ENCODE data around the gene FOCAD. TPM values are rescaled to one million over a fixed set of nuclear protein-coding genes. Genes with fewer than 3 reads are reported as not detected.

FOCAD gene
- total and polyA plus RNA-seq, 10 of the 15 experiments (the other 5 are each of a cell fraction or from before 2014, with no cell fraction given), result 13.7 to 93.0 (median 41.8) TPM

GRCh38 chr9:20940447-20941173 is 256.6 kb downstream of the FOCAD start:
- FAIRE-seq (no peak), DNase-seq (ENCODE audit: low read depth, low spot score) (no peak), ATAC-seq (peak; percentile 53)
- BruUV-seq (replicated peaks), result no TSS peak
- no peak overlapping the region for H3K27ac ChIP-seq (ENCODE audit: control insufficient read depth, insufficient read depth)
- ChIA-PET POLR2A (interaction anchor here (0.7 to 1.0 kb wide), 2 partner anchors 318 to 323 kb away, joined by 4 to 8 read pairs; no protein-coding TSS in a partner anchor), SMC1A (ENCODE audit: uncharacterized antibody, unreplicated experiment) (interaction anchor here (0.7 to 5.7 kb wide), 48 partner anchors 9 to 1014 kb away, joined by 3 to 80 read pairs (median 4); partner anchors contain the start of genes FOCAD and MLLT3), CTCF (interaction anchor here (0.6 to 4.9 kb wide), 77 partner anchors 9 to 1136 kb away, joined by 3 to 70 read pairs (median 4); partner anchors contain the start of gene MLLT3), RAD21 (ENCODE audit: unreplicated experiment) (interaction anchor here (0.7 to 5.4 kb wide), 35 partner anchors 9 to 1016 kb away, joined by 3 to 104 read pairs (median 4); partner anchors contain the start of gene MLLT3)
- no peaks in the 10 kb centered on the region for H3K27me3 ChIP-seq (replicated peaks in 1 of 2; ENCODE audit: control insufficient read depth in 2 of 2, insufficient read depth in 2 of 2, low read length in 1 of 2)
- peaks cover 4 to 5% of the 10 kb centered on the region in 2 experiments; a peak in 3 of 4 replicates for H3K36me3 ChIP-seq (ENCODE audit: control insufficient read depth in 2 of 2, insufficient read depth in 2 of 2, low read length in 1 of 2)
- in situ Hi-C loops (cut with MboI) (loop anchor here (5.0 kb wide), 3 partner anchors 313 to 1013 kb away; no protein-coding TSS in a partner anchor), intact Hi-C loops (cut with micrococcal nuclease; ENCODE audit: unreplicated experiment) (loop anchor here (1.0 to 10.0 kb wide), 7 partner anchors 55 to 1014 kb away; no protein-coding TSS in a partner anchor)
- TF ChIP-seq CUX1 (IDR thresholded peaks at IDR 0.05; ENCODE audit: insufficient replicate concordance, low read depth, low read length), result no peak
- TF ChIP-seq IKZF2 (IDR thresholded peaks at IDR 0.05), result 0 out of 4 replicates have a peak, but pooled peaks of 1 of the 2 experiments have one; percentile 10
- TF ChIP-seq ZZZ3 (IDR thresholded peaks at IDR 0.05; ENCODE audit: control insufficient read depth, insufficient read length, low read depth), result no peak
- no peak for TF ChIP-seq RAD21 (IDR thresholded peaks at IDR 0.05; ENCODE audit: insufficient read depth, low read depth, low read length)
- TF ChIP-seq RFX5 (IDR thresholded peaks at IDR 0.05; ENCODE audit: low read depth, low read length), result no peak
- no peak for TF ChIP-seq MTA2 (IDR thresholded peaks at IDR 0.05; ENCODE audit: low read depth)
- no peak for TF ChIP-seq NBN (IDR thresholded peaks at IDR 0.05)
- no peak overlapping the region for H3K9ac ChIP-seq (ENCODE audit: control insufficient read depth, insufficient read depth, low read length)
- no peaks in the 10 kb centered on the region for H3K4me1 ChIP-seq (ENCODE audit: control insufficient read depth, insufficient read depth, low read length)
- H3K4me3 ChIP-seq, result no peak overlapping the region
- H4K20me1 ChIP-seq (ENCODE audit: control insufficient read depth, insufficient read depth), result no peaks in the 10 kb centered on the region
- no peak overlapping the region for H3K4me2 ChIP-seq (ENCODE audit: control insufficient read depth, insufficient read depth)
- no peaks in the 10 kb centered on the region; the same call in 2 of the 3 replicates for H3K9me3 ChIP-seq (replicated peaks; ENCODE audit: control insufficient read depth, insufficient read depth, low read length)
- H2AFZ ChIP-seq (ENCODE audit: control insufficient read depth, low read depth, low read length), result no peak overlapping the region
- H3K79me2 ChIP-seq (ENCODE audit: control insufficient read depth, insufficient read depth, low read length), result no peaks in the 10 kb centered on the region
- WGBS (ENCODE audit: insufficient coverage, insufficient replicate concordance, low lambda C conversion rate, missing lambda C conversion rate), result 33% methylated on average over 3 of the region's 3 CpGs
